WERI-Rb-1 (cell line): ENCODE results near the gene FGD5.

Source experiments
- DNase-seq: peaks from one replicate; pipeline ENCODE4 v3.0.0-alpha.2; 2020
- H3K27ac ChIP-seq: fragments of 250-450 bp; sonication (Bioruptor Pico); 2 replicates; pipeline ENCODE4 v1.5.1; 2020; ENCODE audit warnings: mild to moderate bottlenecking, moderate library complexity
- H3K27me3 ChIP-seq: fragments of 250-450 bp; sonication (Bioruptor Pico); 2 replicates; pipeline ENCODE4 v1.5.1; 2021; ENCODE audit warnings: mild to moderate bottlenecking, low read depth, moderate library complexity; ENCODE audit not compliant: insufficient read depth, severe bottlenecking
- H3K36me3 ChIP-seq: fragments of 250-450 bp; sonication (Bioruptor Pico); 2 replicates; pipeline ENCODE4 v1.5.1; 2020; ENCODE audit warnings: mild to moderate bottlenecking, moderate library complexity
- H3K4me3 ChIP-seq: 2 replicates; pipeline ENCODE4 v1.5.1; 2011; ENCODE audit warnings: low read depth, mild to moderate bottlenecking, control low read depth, low read length
- H3K9me3 ChIP-seq: fragments of 250-450 bp; sonication (Bioruptor Pico); 2 replicates; pipeline ENCODE4 v1.5.1; 2021; ENCODE audit warnings: mild to moderate bottlenecking, moderate library complexity; ENCODE audit not compliant: severe bottlenecking
- TF ChIP-seq, protein P1 (sequence below): IDR thresholded peaks from 2 replicates; pipeline ENCODE4 v1.5.1; 2011; ENCODE audit warnings: low read depth, mild to moderate bottlenecking, control low read depth, inconsistent platforms, low read length

The FGD5 gene

DNA sequence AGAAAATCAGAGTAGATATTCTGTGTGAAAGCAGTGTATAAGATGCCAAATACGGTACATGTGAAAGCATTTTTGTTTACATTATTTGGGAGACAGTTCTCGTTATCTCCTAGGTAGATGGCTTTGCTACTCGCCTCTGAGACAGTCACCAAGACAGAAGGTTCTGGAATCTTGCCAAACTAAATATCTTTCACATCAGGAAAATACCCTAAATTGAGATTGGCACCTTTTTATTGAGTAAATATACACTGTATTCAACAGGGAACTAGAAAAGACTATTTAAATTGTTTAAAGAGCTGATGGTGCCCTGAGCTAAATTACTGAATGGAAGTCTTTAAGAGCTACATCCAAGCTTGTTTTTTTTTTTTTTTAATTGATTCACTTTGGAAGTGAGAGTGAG is 3.4 kb downstream of the FGD5 start:
- TF ChIP-seq, protein P1, sequence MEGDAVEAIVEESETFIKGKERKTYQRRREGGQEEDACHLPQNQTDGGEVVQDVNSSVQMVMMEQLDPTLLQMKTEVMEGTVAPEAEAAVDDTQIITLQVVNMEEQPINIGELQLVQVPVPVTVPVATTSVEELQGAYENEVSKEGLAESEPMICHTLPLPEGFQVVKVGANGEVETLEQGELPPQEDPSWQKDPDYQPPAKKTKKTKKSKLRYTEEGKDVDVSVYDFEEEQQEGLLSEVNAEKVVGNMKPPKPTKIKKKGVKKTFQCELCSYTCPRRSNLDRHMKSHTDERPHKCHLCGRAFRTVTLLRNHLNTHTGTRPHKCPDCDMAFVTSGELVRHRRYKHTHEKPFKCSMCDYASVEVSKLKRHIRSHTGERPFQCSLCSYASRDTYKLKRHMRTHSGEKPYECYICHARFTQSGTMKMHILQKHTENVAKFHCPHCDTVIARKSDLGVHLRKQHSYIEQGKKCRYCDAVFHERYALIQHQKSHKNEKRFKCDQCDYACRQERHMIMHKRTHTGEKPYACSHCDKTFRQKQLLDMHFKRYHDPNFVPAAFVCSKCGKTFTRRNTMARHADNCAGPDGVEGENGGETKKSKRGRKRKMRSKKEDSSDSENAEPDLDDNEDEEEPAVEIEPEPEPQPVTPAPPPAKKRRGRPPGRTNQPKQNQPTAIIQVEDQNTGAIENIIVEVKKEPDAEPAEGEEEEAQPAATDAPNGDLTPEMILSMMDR: no peak
- no peak overlapping the region for H3K4me3 ChIP-seq
- peaks cover 72% of the 10 kb centered on the region for H3K27me3 ChIP-seq
- no peak overlapping the region for H3K27ac ChIP-seq
- no peaks in the 10 kb centered on the region for H3K9me3 ChIP-seq
- H3K36me3 ChIP-seq: no peaks in the 10 kb centered on the region
- DNase-seq: no peak

DNA sequence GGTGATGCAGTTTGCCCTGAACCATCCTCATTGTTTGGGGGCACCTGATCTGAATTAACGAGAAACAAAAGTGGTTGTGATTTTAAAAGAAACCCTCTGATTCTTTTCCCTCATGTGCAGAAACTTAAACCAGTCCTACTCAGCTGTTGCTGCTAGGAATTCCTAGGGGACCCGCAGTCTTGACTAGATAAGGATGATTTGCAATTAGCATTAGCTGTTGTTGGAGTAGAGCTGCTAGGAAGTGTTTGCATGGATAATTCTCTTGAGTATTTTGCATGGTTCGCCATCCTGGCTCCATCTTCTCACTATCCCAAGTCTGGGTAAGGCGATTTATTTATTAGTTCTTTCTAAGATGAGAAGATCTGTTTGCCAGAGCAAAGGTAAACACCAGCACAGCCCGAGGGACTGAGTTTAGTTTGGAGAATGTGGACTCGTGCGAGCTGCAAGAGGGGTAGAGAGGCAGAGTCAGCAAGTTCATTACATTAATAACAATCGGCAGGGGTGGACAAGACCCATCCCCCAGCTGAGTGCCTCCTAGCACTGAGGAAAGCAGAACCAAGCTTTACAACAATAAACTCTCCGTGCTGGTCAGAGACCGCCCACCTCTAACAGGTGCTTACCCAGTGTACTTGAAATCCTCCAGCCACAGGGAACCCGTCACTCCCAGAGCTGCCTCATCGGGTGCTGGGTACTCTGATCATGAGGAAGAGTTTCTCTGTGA is 4.1 kb downstream of the FGD5 start:
- Histone ChIP-seq H3K4me3 (no peak overlapping the region), H3K27me3 (peaks cover 70% of the 10 kb centered on the region)

DNA sequence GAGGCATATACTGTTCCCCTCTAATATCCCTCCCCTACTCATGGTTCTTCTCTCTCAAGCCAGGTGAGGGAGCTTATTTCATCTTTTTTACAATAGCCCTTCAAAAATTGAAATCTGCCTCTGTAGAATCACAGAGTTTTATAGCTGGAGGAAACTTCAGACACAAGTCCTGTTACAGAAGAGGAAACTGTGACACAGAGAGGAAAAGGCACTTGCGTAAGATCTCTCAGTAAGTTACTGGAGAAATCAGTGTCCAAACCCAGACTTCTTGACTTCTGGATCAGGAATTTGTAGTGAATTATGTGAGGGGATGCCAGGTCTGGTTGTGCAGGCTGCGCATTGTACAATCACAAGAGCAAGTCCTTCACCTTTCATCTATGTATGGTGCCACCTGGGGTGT is 4.6 kb downstream of the FGD5 start:
- Histone ChIP-seq H3K4me3 (no peak overlapping the region), H3K27ac (no peak overlapping the region), H3K27me3 (peaks cover 69% of the 10 kb centered on the region), H3K36me3 (no peaks in the 10 kb centered on the region), H3K9me3 (no peaks in the 10 kb centered on the region)
- TF ChIP-seq, protein P1: no peak
- DNase-seq: no peak

More for the DNA sequence above, 4.1 kb downstream of the FGD5 start:
- Histone ChIP-seq H3K36me3 (no peaks in the 10 kb centered on the region), H3K27ac (no peak overlapping the region), H3K9me3 (no peaks in the 10 kb centered on the region)
- no peak for DNase-seq
- TF ChIP-seq, protein P1: no peak

DNA sequence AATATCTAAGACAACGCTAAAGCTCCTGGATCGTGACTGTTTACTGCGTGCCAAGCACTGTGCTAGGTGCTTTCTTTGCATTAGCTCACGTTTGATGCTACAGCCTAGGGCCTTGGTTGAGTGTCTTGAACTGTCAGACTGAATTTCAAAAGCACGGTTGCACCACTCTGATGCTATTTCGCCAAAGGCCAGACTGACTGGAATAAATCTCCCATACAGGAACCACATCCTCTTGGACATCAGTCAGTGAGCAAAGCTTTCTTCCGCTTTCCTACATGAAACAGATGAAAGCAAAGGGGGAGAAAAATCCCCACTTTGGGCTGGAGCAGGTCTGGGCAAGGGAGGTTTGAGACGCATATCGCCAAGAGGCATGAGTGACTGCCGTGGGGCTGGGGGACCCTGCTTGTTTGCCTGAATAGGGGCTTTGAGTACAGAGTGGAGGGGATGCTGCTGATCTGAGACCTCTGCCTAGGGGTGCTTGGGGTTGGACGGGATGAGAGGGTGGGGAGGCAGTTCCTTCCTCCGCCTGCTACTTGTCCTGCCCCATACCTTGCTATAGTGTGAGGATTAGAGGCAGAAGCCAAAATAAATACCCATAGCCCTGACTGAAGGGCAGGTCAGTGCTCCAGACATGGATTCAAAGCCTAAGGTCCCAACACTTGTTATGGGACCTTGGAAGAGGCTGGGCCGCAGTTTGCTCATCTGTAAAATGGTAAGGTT is 5.3 kb downstream of the FGD5 start:
- H3K9me3 ChIP-seq: no peaks in the 10 kb centered on the region
- no peaks in the 10 kb centered on the region for H3K36me3 ChIP-seq
- no peak overlapping the region for H3K4me3 ChIP-seq
- TF ChIP-seq, protein P1: no peak
- no peak overlapping the region for H3K27ac ChIP-seq
- DNase-seq: no peak
- H3K27me3 ChIP-seq: peaks cover 72% of the 10 kb centered on the region

DNA sequence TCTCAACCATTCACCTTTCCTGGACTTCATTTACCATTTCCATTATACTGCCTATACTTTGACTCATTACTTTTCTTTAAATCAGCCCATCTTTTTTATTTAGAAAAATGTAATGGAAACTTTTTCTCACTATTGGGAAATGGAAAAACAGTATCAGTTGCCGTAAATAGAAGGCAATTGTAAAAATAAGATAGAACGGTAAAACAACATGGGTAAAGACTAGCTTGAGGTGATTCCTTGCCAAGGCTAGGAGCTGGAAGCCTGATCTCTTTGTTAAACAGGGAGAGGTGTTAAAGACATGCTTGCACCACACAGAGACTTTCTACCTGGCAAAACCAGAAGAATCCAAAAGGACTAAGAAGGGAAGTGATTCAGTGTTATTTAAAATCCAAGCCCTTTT is 5.9 kb downstream of the FGD5 start:
- peaks cover 78% of the 10 kb centered on the region for H3K27me3 ChIP-seq
- H3K36me3 ChIP-seq: no peaks in the 10 kb centered on the region
- TF ChIP-seq, protein P1: no peak
- H3K9me3 ChIP-seq: no peaks in the 10 kb centered on the region
- H3K27ac ChIP-seq: no peak overlapping the region
- no peak for DNase-seq
- H3K4me3 ChIP-seq: no peak overlapping the region

DNA sequence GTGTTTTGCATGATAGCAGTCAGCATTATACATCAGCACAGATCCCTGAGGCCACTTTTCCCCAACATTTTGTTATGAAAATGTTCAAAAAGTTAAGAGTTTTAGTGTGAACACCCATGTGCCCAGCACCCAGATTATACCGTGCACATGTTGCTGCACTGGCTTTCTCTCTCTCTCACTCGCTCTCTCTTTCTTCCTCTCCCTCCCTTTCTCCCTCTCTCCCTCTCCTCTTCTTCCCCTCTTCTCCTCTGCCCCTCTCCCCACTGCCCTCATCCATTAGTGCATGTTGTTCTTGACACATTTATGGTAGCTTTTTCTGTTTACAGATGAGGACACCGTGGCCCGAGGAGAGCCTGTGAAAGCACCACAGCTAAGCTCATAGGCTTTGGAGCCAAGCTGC is 7.3 kb downstream of the FGD5 start:
- no peak for DNase-seq
- H3K27me3 ChIP-seq: peaks cover 78% of the 10 kb centered on the region
- no peak overlapping the region for H3K4me3 ChIP-seq
- TF ChIP-seq, protein P1: no peak
- no peaks in the 10 kb centered on the region for H3K9me3 ChIP-seq
- no peaks in the 10 kb centered on the region for H3K36me3 ChIP-seq
- H3K27ac ChIP-seq: no peak overlapping the region
